H9 (cell line): ENCODE data around the gene MAST2. TPM values are rescaled to one million over a fixed set of nuclear protein-coding genes. Genes with fewer than 3 reads are reported as not detected.

Source experiments
- DNase-seq: peaks from one replicate; pipeline ENCODE4 v3.0.0-alpha.2; 2017
- H2AFZ ChIP-seq: one replicate; pipeline ENCODE4 v1.6.1; 2013; ENCODE audit warnings: mild to moderate bottlenecking, low read length, control low read depth, moderate library complexity
- H2AK5ac ChIP-seq: 2 replicates; pipeline ENCODE4 v1.6.1; 2013; ENCODE audit warnings: low read length, control low read depth, mixed read lengths; ENCODE audit not compliant: insufficient read length
- H2BK120ac ChIP-seq: one replicate; pipeline ENCODE4 v1.6.1; 2013; ENCODE audit warnings: low read depth, mild to moderate bottlenecking, low read length, control low read depth, inconsistent platforms; ENCODE audit not compliant: poor library complexity, severe bottlenecking
- H2BK12ac ChIP-seq: 2 replicates; pipeline ENCODE4 v1.6.1; 2013; ENCODE audit warnings: low read length, control low read depth, mixed read lengths, low read depth; ENCODE audit not compliant: insufficient read length
- H2BK15ac ChIP-seq: 2 replicates; pipeline ENCODE4 v1.6.1; 2013; ENCODE audit warnings: low read depth, low read length, control low read depth
- H2BK20ac ChIP-seq: one replicate; pipeline ENCODE4 v1.6.1; 2013; ENCODE audit warnings: low read depth, mild to moderate bottlenecking, low read length, control low read depth, inconsistent platforms; ENCODE audit not compliant: poor library complexity, severe bottlenecking
- H2BK5ac ChIP-seq: 2 replicates; pipeline ENCODE4 v1.6.1; 2013; ENCODE audit warnings: low read length, control low read depth, mixed read lengths; ENCODE audit not compliant: insufficient read length
- H3K14ac ChIP-seq: 2 replicates; pipeline ENCODE4 v1.6.1; 2013; ENCODE audit warnings: low read length, control low read depth; ENCODE audit not compliant: insufficient read depth
- H3K18ac ChIP-seq: 2 replicates; pipeline ENCODE4 v1.6.1; 2013; ENCODE audit warnings: low read depth, mild to moderate bottlenecking, mixed read lengths, low read length, control low read depth; ENCODE audit not compliant: insufficient read length
- H3K23ac ChIP-seq: 2 replicates; pipeline ENCODE4 v1.6.1; 2013; ENCODE audit warnings: low read length, control low read depth, mixed read lengths, low read depth; ENCODE audit not compliant: insufficient read length
- H3K23me2 ChIP-seq: 2 replicates; pipeline ENCODE4 v1.6.1; 2013; ENCODE audit warnings: low read depth, mild to moderate bottlenecking, mixed read lengths, low read length, control low read depth; ENCODE audit not compliant: insufficient read length, poor library complexity, severe bottlenecking
- H3K27ac ChIP-seq: 2 replicates; pipeline ENCODE4 v1.5.1; 2013; ENCODE audit warnings: low read length, control low read depth, mixed read lengths, low read depth; ENCODE audit not compliant: insufficient read length
- H3K27me3 ChIP-seq: 2 replicates; pipeline ENCODE4 v1.6.1; 2013; ENCODE audit warnings: low read length, control low read depth, inconsistent platforms; ENCODE audit not compliant: insufficient read depth
- H3K4ac ChIP-seq: 2 replicates; pipeline ENCODE4 v1.6.1; 2013; ENCODE audit warnings: low read depth, mild to moderate bottlenecking, control low read depth, inconsistent platforms, low read length, moderate library complexity
- H3K4me1 ChIP-seq: 2 replicates; pipeline ENCODE4 v1.6.1; 2013; ENCODE audit warnings: low read length, control low read depth, inconsistent platforms; ENCODE audit not compliant: insufficient read depth
- H3K4me2 ChIP-seq: 2 replicates; pipeline ENCODE4 v1.6.1; 2013; ENCODE audit warnings: low read length, control low read depth, mixed read lengths; ENCODE audit not compliant: insufficient read length, insufficient read depth
- H3K56ac ChIP-seq: 2 replicates; pipeline ENCODE4 v1.6.1; 2013; ENCODE audit warnings: low read depth, mild to moderate bottlenecking, mixed read lengths, low read length, control low read depth; ENCODE audit not compliant: insufficient read length
- H3K79me1 ChIP-seq: 2 replicates; pipeline ENCODE4 v1.6.1; 2013; ENCODE audit warnings: low read depth, mild to moderate bottlenecking, moderate library complexity, low read length, control low read depth, inconsistent platforms; ENCODE audit not compliant: insufficient read depth, poor library complexity, severe bottlenecking
- H3K79me2 ChIP-seq: 2 replicates; pipeline ENCODE4 v1.6.1; 2013; ENCODE audit warnings: low read length, control low read depth, inconsistent platforms; ENCODE audit not compliant: insufficient read depth
- H3K9ac ChIP-seq: 2 replicates; pipeline ENCODE4 v1.6.1; 2013; ENCODE audit warnings: low read length, control low read depth, mixed read lengths; ENCODE audit not compliant: insufficient read length; ENCODE audit errors: extremely low read depth
- H3K9me3 ChIP-seq: one replicate; pipeline ENCODE4 v1.6.1; 2013; ENCODE audit warnings: low read depth, low read length, inconsistent platforms; ENCODE audit not compliant: control insufficient read depth
- H3T11ph ChIP-seq: one replicate; pipeline ENCODE4 v1.6.1; 2013; ENCODE audit warnings: mild to moderate bottlenecking, low read length, control low read depth, inconsistent platforms
- H4K20me1 ChIP-seq: one replicate; pipeline ENCODE4 v1.6.1; 2013; ENCODE audit not compliant: control insufficient read depth, insufficient read length, insufficient read depth
- H4K5ac ChIP-seq: 2 replicates; pipeline ENCODE4 v1.6.1; 2013; ENCODE audit warnings: low read depth, mild to moderate bottlenecking, mixed read lengths, low read length, control low read depth; ENCODE audit not compliant: insufficient read length
- H4K8ac ChIP-seq: replicated peaks from 2 replicates; pipeline ENCODE4 v1.6.1; 2013; ENCODE audit warnings: low read length, control low read depth, mixed read lengths, low read depth; ENCODE audit not compliant: insufficient read length
- H4K91ac ChIP-seq: 2 replicates; pipeline ENCODE4 v1.6.1; 2013; ENCODE audit warnings: low read depth, mild to moderate bottlenecking, moderate library complexity, mixed read lengths, low read length, control low read depth; ENCODE audit not compliant: insufficient read length
- H3K27ac Mint-ChIP-seq, 3 experiments: 2 replicates in 2 of 3; 3 replicates in 1 of 3; pipeline ENCODE4 v1.8.0; 2020 to 2021; ENCODE audit warnings: mixed read lengths in 3 of 3, mild to moderate bottlenecking in 1 of 3, moderate library complexity in 1 of 3
- H3K27me3 Mint-ChIP-seq: 2 replicates; pipeline ENCODE4 v1.8.0; 2021; ENCODE audit warnings: low read depth, mild to moderate bottlenecking, moderate library complexity, mixed read lengths
- H3K36me3 Mint-ChIP-seq, 3 experiments: 2 replicates in 2 of 3; 3 replicates in 1 of 3; pipeline ENCODE4 v1.8.0; 2020 to 2021; ENCODE audit warnings: low read depth in 3 of 3, mixed read lengths in 3 of 3; ENCODE audit not compliant: insufficient read depth in 1 of 3
- H3K4me1 Mint-ChIP-seq, 2 experiments: 2 replicates each; pipeline ENCODE4 v1.8.0; 2020; ENCODE audit warnings: mixed read lengths in 2 of 2
- H3K4me3 Mint-ChIP-seq, 2 experiments: 2 replicates in 1 of 2; 3 replicates in 1 of 2; pipeline ENCODE4 v1.8.0; 2020 to 2021; ENCODE audit warnings: mild to moderate bottlenecking in 2 of 2, mixed read lengths in 2 of 2, moderate library complexity in 1 of 2
- H3K9me3 Mint-ChIP-seq, 2 experiments: 2 replicates in 1 of 2; 3 replicates in 1 of 2; pipeline ENCODE4 v1.8.0; 2020; ENCODE audit warnings: mild to moderate bottlenecking in 2 of 2, mixed read lengths in 2 of 2, moderate library complexity in 1 of 2
- CTCF ChIP-seq: fragments of 200-600 bp; sonication (generic); conservative IDR thresholded peaks from 3 replicates; pipeline ENCODE4 v1.8.0; 2021; ENCODE audit warnings: antibody characterized with exemption, mild to moderate bottlenecking
- WGBS: extraction: QIAGEN DNeasy Blood & Tissue Kit; methylation state at CpG from one replicate; pipeline ENCODE4 v1.1.7; 2013; ENCODE audit warnings: missing lambda C conversion rate, low lambda C conversion rate, mixed read lengths; ENCODE audit not compliant: insufficient read length; ENCODE audit errors: extremely low coverage; 5-methylcytosine and 5-hydroxymethylcytosine counted together
- total RNA-seq: library from RNA; stranded (reverse); gene quantifications from 2 replicates; pipeline ENCODE4 v1.2.1, GENCODE V29; 2021

MAST2 gene
- total RNA-seq, 1 experiment from 2014 or later = 28.8 TPM

GRCh38 chr1:45994423-45994822 lies 191.0 kb downstream of the MAST2 start:
- Histone ChIP-seq H2BK5ac (no peak overlapping the region), H2BK120ac (no peak overlapping the region), H3K9me3 (no peaks in the 10 kb centered on the region), H3K23ac (no peak overlapping the region), H2BK15ac (no peak overlapping the region), H3K27ac (no peak overlapping the region), H2AK5ac (no peak overlapping the region), H4K5ac (no peak overlapping the region), H2BK12ac (no peak overlapping the region), H4K20me1 (no peaks in the 10 kb centered on the region), H3K4me1 (no peaks in the 10 kb centered on the region), H2BK20ac (no peak overlapping the region), H3K14ac (no peak overlapping the region), H3T11ph (no peak overlapping the region), H3K79me1 (no peaks in the 10 kb centered on the region), H3K9ac (no peak overlapping the region), H4K8ac (no peak overlapping the region), H3K56ac (no peak overlapping the region), H4K91ac (no peak overlapping the region), H3K27me3 (no peaks in the 10 kb centered on the region), H3K18ac (no peak overlapping the region), H2AFZ (no peak overlapping the region), H3K23me2 (no peaks in the 10 kb centered on the region), H3K4ac (no peak overlapping the region), H3K4me2 (no peak overlapping the region), H3K79me2 (no peaks in the 10 kb centered on the region; the same call in 1 of the 2 replicates)
- no peak for DNase-seq
- peaks cover 4 to 8% of the 10 kb centered on the region in 2 experiments; a peak in 3 of 5 replicates for H3K9me3 Mint-ChIP-seq
- H3K4me1 Mint-ChIP-seq = peaks cover 5 to 9% of the 10 kb centered on the region in 2 experiments
- no peak overlapping the region for H3K27ac Mint-ChIP-seq
- H3K4me3 Mint-ChIP-seq = no peak overlapping the region
- H3K36me3 Mint-ChIP-seq = peaks cover 9 to 25% (median 12%) of the 10 kb centered on the region in 3 experiments
- no peak for TF ChIP-seq CTCF
- H3K27me3 Mint-ChIP-seq = no peaks in the 10 kb centered on the region
- WGBS = no CpG with 5 or more reads among the region's 6 CpGs
